Suprapubic skin (tissue), 4 donors: ENCODE results near the gene CDC42SE1. TPM values are rescaled to one million over a fixed set of nuclear protein-coding genes. Genes with fewer than 3 reads are reported as not detected.

Source experiments
- DNase-seq, 2 donors: peaks; one replicate each; pipeline ENCODE4 v3.0.0-alpha.2; 2019; ENCODE audit warnings: low spot score in 2 of 2
- H3K27ac ChIP-seq: fragments of 200-600 bp; sonication (generic); one replicate; pipeline ENCODE4 v1.5.1; 2019
- H3K27me3 ChIP-seq: fragments of 200-600 bp; sonication (generic); one replicate; pipeline ENCODE4 v1.5.1; 2019
- H3K36me3 ChIP-seq: fragments of 200-600 bp; sonication (generic); one replicate; pipeline ENCODE4 v1.5.1; 2019
- H3K4me1 ChIP-seq: fragments of 200-600 bp; sonication (generic); one replicate; pipeline ENCODE4 v1.5.1; 2019
- H3K4me3 ChIP-seq: fragments of 200-600 bp; sonication (generic); one replicate; pipeline ENCODE4 v1.5.1; 2019; ENCODE audit warnings: mild to moderate bottlenecking
- H3K9me3 ChIP-seq: fragments of 200-600 bp; sonication (generic); one replicate; pipeline ENCODE4 v1.5.1; 2019
- CTCF ChIP-seq, 2 donors: fragments of 200-600 bp in 1 of 2; fragments of 450-650 bp in 1 of 2; sonication (generic) in 1 of 2; IDR thresholded peaks; one replicate each; pipeline ENCODE4 v1.5.1; 2016 to 2019; ENCODE audit warnings: antibody characterized with exemption in 2 of 2, mild to moderate bottlenecking in 1 of 2, moderate library complexity in 1 of 2
- EP300 ChIP-seq: sonication (generic); formaldehyde crosslinking; IDR thresholded peaks from one replicate; pipeline ENCODE4 v1.6.1; 2017; ENCODE audit warnings: antibody characterized with exemption
- POLR2A ChIP-seq, 2 donors: fragments of 450-650 bp; IDR thresholded peaks; one replicate each; pipeline ENCODE4 v1.6.1; 2017; ENCODE audit warnings: antibody characterized with exemption in 2 of 2, mild to moderate bottlenecking in 2 of 2, moderate library complexity in 2 of 2
- POLR2AphosphoS5 ChIP-seq, 3 donors: sonication (generic); formaldehyde crosslinking; IDR thresholded peaks; one replicate each; pipeline ENCODE4 v1.6.1; 2017; ENCODE audit warnings: antibody characterized with exemption in 3 of 3
- WGBS: methylation state at CpG from one replicate; pipeline ENCODE4 v1.1.5; 2018; 5-methylcytosine and 5-hydroxymethylcytosine counted together
- total RNA-seq, 4 donors: library from RNA; depleted of rRNA; stranded (reverse); fragments of >200 nt; gene quantifications; one replicate each; pipeline ENCODE4 v1.1.0, GENCODE V29; 2016

Gene CDC42SE1
- total RNA-seq, 4 donors from 2014 or later, result 109 to 122 (median 115) TPM

GRCh38 chr1:151043163-151043562, 16.3 kb downstream of the CDC42SE1 start:
- H3K36me3 ChIP-seq, result peaks cover 9% of the 10 kb centered on the region
- WGBS, result 96% methylated on average over 1 of the region's 1 CpG
- H3K9me3 ChIP-seq, result no peaks in the 10 kb centered on the region
- DNase-seq, result no peak
- H3K27ac ChIP-seq, result no peak overlapping the region
- TF ChIP-seq POLR2A (IDR thresholded peaks at IDR 0.05) (no peak), EP300 (no peak), CTCF (IDR thresholded peaks at IDR 0.05) (no peak), POLR2AphosphoS5 (IDR thresholded peaks at IDR 0.05) (no peak)
- no peak overlapping the region for H3K4me3 ChIP-seq
- peaks cover 14% of the 10 kb centered on the region for H3K4me1 ChIP-seq
- H3K27me3 ChIP-seq, result no peaks in the 10 kb centered on the region

GRCh38 chr1:151039521-151039920, 19.9 kb downstream of the CDC42SE1 start:
- peaks cover 15% of the 10 kb centered on the region for H3K4me1 ChIP-seq
- DNase-seq, result no peak
- H3K36me3 ChIP-seq, result peaks cover 13% of the 10 kb centered on the region
- no peak overlapping the region for H3K27ac ChIP-seq
- no peaks in the 10 kb centered on the region for H3K27me3 ChIP-seq
- H3K4me3 ChIP-seq, result no peak overlapping the region
- no peaks in the 10 kb centered on the region for H3K9me3 ChIP-seq
- TF ChIP-seq EP300, result no peak
- WGBS, result 88% methylated on average over 3 of the region's 3 CpGs

GRCh38 chr1:151037032-151037431, 22.4 kb downstream of the CDC42SE1 start:
- DNase-seq, result no peak
- no peaks in the 10 kb centered on the region for H3K27me3 ChIP-seq
- H3K27ac ChIP-seq, result peak overlapping the region; percentile 66
- peaks cover 19% of the 10 kb centered on the region for H3K4me1 ChIP-seq
- WGBS, result 63% methylated on average over 6 of the region's 6 CpGs
- TF ChIP-seq CTCF (IDR thresholded peaks at IDR 0.05) (no peak), POLR2AphosphoS5 (IDR thresholded peaks at IDR 0.05) (no peak), EP300 (no peak), POLR2A (IDR thresholded peaks at IDR 0.05) (no peak)
- peaks cover 23% of the 10 kb centered on the region for H3K36me3 ChIP-seq
- H3K4me3 ChIP-seq, result peak overlapping the region; percentile 38
- H3K9me3 ChIP-seq, result no peaks in the 10 kb centered on the region

- Histone ChIP-seq H3K4me1 (peaks cover 19% of the 10 kb centered on the region), H3K27me3 (no peaks in the 10 kb centered on the region), H3K4me3 (peak within 1 kb of the TSS; percentile 38), H3K9me3 (no peaks in the 10 kb centered on the region), H3K27ac (peak within 1 kb of the TSS; percentile 66), H3K36me3 (peaks cover 25% of the 10 kb centered on the region)
- TF ChIP-seq EP300, result no peak
- TF ChIP-seq POLR2A (IDR thresholded peaks at IDR 0.05), result no peak
- TF ChIP-seq CTCF (IDR thresholded peaks at IDR 0.05), result no peak
- no peak for TF ChIP-seq POLR2AphosphoS5 (IDR thresholded peaks at IDR 0.05)
- DNase-seq, result no peak
- WGBS, result 31% methylated on average over 2 of the region's 2 CpGs
These were observed 23.1 kb downstream of the CDC42SE1 start, which contains the start of gene BNIPL for GRCh38 chr1:151036356-151036755. TSS of gene BNIPL (plus strand) at chr1:151036586. CDS start at chr1:151036726, 140 bp downstream.

GRCh38 chr1:151035167-151035566, 24.3 kb downstream of the CDC42SE1 start:
- H3K27me3 ChIP-seq, result no peaks in the 10 kb centered on the region
- H3K4me1 ChIP-seq, result peaks cover 19% of the 10 kb centered on the region
- WGBS, result 61% methylated on average over 3 of the region's 3 CpGs
- no peak for TF ChIP-seq CTCF (IDR thresholded peaks at IDR 0.05)
- no peak for TF ChIP-seq POLR2AphosphoS5 (IDR thresholded peaks at IDR 0.05)
- TF ChIP-seq POLR2A (IDR thresholded peaks at IDR 0.05), result no peak
- TF ChIP-seq EP300, result no peak
- no peak for DNase-seq
- H3K36me3 ChIP-seq, result peaks cover 37% of the 10 kb centered on the region
- peak overlapping the region; percentile 1 for H3K27ac ChIP-seq
- H3K4me3 ChIP-seq, result no peak overlapping the region
- H3K9me3 ChIP-seq, result no peaks in the 10 kb centered on the region

GRCh38 chr1:151032164-151032563, 27.3 kb downstream of the CDC42SE1 start:
- H3K4me1 ChIP-seq, result peaks cover 15% of the 10 kb centered on the region
- no peak overlapping the region for H3K4me3 ChIP-seq
- DNase-seq, result no peak
- no peaks in the 10 kb centered on the region for H3K9me3 ChIP-seq
- H3K27me3 ChIP-seq, result no peaks in the 10 kb centered on the region
- 98% methylated on average over 8 of the region's 8 CpGs for WGBS
- no peak overlapping the region for H3K27ac ChIP-seq
- H3K36me3 ChIP-seq, result peaks cover 66% of the 10 kb centered on the region
- TF ChIP-seq POLR2AphosphoS5 (IDR thresholded peaks at IDR 0.05) (no peak), POLR2A (IDR thresholded peaks at IDR 0.05) (no peak), CTCF (IDR thresholded peaks at IDR 0.05) (no peak), EP300 (no peak)
